Fibroblast of villous mesenchyme (primary cell): ENCODE measurements around the gene SCUBE1. TPM values are rescaled to one million over a fixed set of nuclear protein-coding genes. Genes with fewer than 3 reads are reported as not detected.

Source experiments
- DNase-seq: peaks from one replicate; pipeline ENCODE4 v3.0.0-alpha.2; 2010; ENCODE audit warnings: low read depth
- H3K4me3 ChIP-seq: 2 replicates; pipeline ENCODE4 v1.5.1; 2011; ENCODE audit warnings: low read depth, mild to moderate bottlenecking, low read length
- CTCF ChIP-seq: IDR thresholded peaks from 2 replicates; pipeline ENCODE4 v1.5.1; 2012; ENCODE audit warnings: low read depth, mild to moderate bottlenecking, low read length; ENCODE audit not compliant: insufficient read depth
- total RNA-seq: library from RNA; depleted of rRNA; stranded (reverse); fragments of >200 nt; gene quantifications from 2 replicates; pipeline ENCODE4 v1.2.3, GENCODE V29; 2012

SCUBE1 gene
- total RNA-seq, 1 donor: not detected

- H3K4me3 ChIP-seq: no peak overlapping the region
- DNase-seq: no peak
- no peak for TF ChIP-seq CTCF
These were observed 44.6 kb upstream of the SCUBE1 start for GRCh38 chr22:43387815-43388214.

- peak; percentile 90 for TF ChIP-seq CTCF
- DNase-seq: peak; percentile 74
These were observed 42.8 kb upstream of the SCUBE1 start for GRCh38 chr22:43385770-43386641.

GRCh38 chr22:43384863-43385262, 41.7 kb upstream of the SCUBE1 start:
- H3K4me3 ChIP-seq: no peak overlapping the region
- TF ChIP-seq CTCF: no peak
- DNase-seq: no peak

More at GRCh38 chr22:43385770-43386641, 42.8 kb upstream of the SCUBE1 start:
- H3K4me3 ChIP-seq: no peak overlapping the region

- DNase-seq: peak; percentile 76
- no peak overlapping the region for H3K4me3 ChIP-seq
- no peak for TF ChIP-seq CTCF
These were observed 38.5 kb upstream of the SCUBE1 start for GRCh38 chr22:43381693-43382092.

- H3K4me3 ChIP-seq: no peak overlapping the region
- peak; percentile 78 for DNase-seq
- no peak for TF ChIP-seq CTCF
These were observed 34.9 kb upstream of the SCUBE1 start for GRCh38 chr22:43377896-43378704.

- TF ChIP-seq CTCF: no peak
- no peak for DNase-seq
- H3K4me3 ChIP-seq: no peak overlapping the region
These were observed 34.4 kb upstream of the SCUBE1 start for GRCh38 chr22:43377548-43377895.
